HEK293 (cell line): ENCODE results near the gene PEAR1.

ENCODE experiments used
- CTCF ChIP-seq: fragments of 450-650 bp; formaldehyde crosslinking; IDR thresholded peaks from 2 replicates; pipeline ENCODE4 v1.5.1; 2016; ENCODE audit warnings: missing biosample characterization, missing genetic modification characterization
- YY1 ChIP-seq: fragments of 450-650 bp; formaldehyde crosslinking; IDR thresholded peaks from 2 replicates; pipeline ENCODE4 v1.5.1; 2018; ENCODE audit warnings: missing biosample characterization, missing genetic modification characterization
- ZNF24 ChIP-seq: fragments of 450-650 bp; formaldehyde crosslinking; IDR thresholded peaks from 2 replicates; pipeline ENCODE4 v1.5.1; 2016; ENCODE audit warnings: missing biosample characterization, missing genetic modification characterization
- ZNF777 ChIP-seq: fragments of 450-650 bp; formaldehyde crosslinking; IDR thresholded peaks from 2 replicates; pipeline ENCODE4 v1.5.1; 2017; ENCODE audit warnings: missing biosample characterization, missing genetic modification characterization, borderline replicate concordance

GRCh38 chr1:156858959-156859522, 34.5 kb upstream of the PEAR1 start, which contains the start of gene INSRR:
- TF ChIP-seq YY1 (tag by site-specific recombination) (no peak), ZNF777 (no peak), CTCF (tag by site-specific recombination) (no peak), ZNF24 (tag by site-specific recombination) (no peak)
